OCI-LY7 (cell line): ENCODE data around the gene CUBN.

Source experiments
- EZH2phosphoT487 ChIP-seq: fragments of 200-600 bp; sonication (generic); IDR thresholded peaks from 2 replicates; pipeline ENCODE4 v1.6.1; 2018; ENCODE audit warnings: low read depth, borderline replicate concordance, mild to moderate bottlenecking, mixed run types, antibody characterized with exemption, low read length, moderate library complexity, mixed read lengths
- TF ChIP-seq, protein P1 (sequence below): fragments of 200-600 bp; sonication (generic); conservative IDR thresholded peaks from 2 replicates; pipeline ENCODE4 v1.5.1; 2014; ENCODE audit warnings: mild to moderate bottlenecking, antibody characterized with exemption, low read length, moderate library complexity, mixed read lengths

DNA sequence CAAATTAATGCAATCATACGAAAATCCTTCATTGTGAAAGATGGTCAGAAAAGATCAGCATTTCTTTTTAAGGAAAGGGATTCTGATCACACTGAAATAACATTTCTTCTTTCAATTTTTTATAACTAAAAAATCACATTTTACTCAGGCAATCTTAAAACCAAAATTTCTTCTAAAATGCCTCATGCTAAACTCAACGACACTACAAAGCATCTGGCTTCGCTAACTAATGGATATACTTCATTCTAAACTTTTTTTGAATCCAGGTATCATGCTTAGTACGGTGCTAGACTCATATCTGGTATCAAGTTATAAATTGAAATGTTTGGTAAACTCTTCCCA, 100.4 kb downstream of the CUBN start:
- TF ChIP-seq, protein P1, sequence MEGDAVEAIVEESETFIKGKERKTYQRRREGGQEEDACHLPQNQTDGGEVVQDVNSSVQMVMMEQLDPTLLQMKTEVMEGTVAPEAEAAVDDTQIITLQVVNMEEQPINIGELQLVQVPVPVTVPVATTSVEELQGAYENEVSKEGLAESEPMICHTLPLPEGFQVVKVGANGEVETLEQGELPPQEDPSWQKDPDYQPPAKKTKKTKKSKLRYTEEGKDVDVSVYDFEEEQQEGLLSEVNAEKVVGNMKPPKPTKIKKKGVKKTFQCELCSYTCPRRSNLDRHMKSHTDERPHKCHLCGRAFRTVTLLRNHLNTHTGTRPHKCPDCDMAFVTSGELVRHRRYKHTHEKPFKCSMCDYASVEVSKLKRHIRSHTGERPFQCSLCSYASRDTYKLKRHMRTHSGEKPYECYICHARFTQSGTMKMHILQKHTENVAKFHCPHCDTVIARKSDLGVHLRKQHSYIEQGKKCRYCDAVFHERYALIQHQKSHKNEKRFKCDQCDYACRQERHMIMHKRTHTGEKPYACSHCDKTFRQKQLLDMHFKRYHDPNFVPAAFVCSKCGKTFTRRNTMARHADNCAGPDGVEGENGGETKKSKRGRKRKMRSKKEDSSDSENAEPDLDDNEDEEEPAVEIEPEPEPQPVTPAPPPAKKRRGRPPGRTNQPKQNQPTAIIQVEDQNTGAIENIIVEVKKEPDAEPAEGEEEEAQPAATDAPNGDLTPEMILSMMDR: no peak
- TF ChIP-seq EZH2phosphoT487: no peak
